Measurements from ENCODE around the gene STX2. TPM values are rescaled to one million over a fixed set of nuclear protein-coding genes. Genes with fewer than 3 reads are reported as not detected.
A peak's percentile ranks its signal among the peaks of the same experiment; 100 is the strongest.

Gene STX2
- total RNA-seq, 1 experiment from 2014 or later = 37.8 TPM

DNA sequence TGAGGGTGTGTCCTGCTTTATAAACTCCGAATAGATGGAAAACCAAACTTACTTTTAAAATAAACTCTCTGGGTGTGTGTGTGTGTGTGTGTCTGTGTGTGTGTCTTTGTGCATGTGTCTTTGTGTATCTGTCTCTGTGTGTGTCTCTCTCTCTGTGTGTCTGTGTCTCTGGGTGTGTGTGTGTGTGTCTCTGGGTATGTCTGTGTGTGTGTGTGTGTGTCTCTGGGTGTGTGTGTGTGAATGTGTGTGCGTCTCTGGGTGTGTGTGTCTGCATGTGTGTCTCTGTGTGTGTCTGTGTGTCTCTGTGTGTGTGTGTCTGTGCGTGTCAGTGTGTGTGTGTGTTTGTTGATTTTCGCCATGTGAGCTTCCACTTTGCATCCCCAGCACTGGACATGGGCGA lies 42.0 kb upstream of the STX2 start:
- H3K9me3 ChIP-seq (ENCODE audit: low read depth, low read length, poor library complexity, severe bottlenecking) = no peaks in the 10 kb centered on the region
- no peaks in the 10 kb centered on the region for H3K4me1 ChIP-seq (ENCODE audit: insufficient read depth, low read length, poor library complexity, severe bottlenecking)
- ChIA-PET POLR2A (ENCODE audit: low non-redundant PET) (no interaction called here), CTCF (no interaction called here)
- no TSS peak for BruUV-seq (replicated peaks)
- no peak overlapping the region for H3K4me3 ChIP-seq (ENCODE audit: low read depth, low read length, poor library complexity, severe bottlenecking)
- H3K27ac ChIP-seq (ENCODE audit: low read depth, low read length, poor library complexity, severe bottlenecking) = no peak overlapping the region
- H3K36me3 ChIP-seq (ENCODE audit: insufficient read depth, low read length, poor library complexity, severe bottlenecking) = peaks cover 18% of the 10 kb centered on the region
- TF ChIP-seq, protein P1, sequence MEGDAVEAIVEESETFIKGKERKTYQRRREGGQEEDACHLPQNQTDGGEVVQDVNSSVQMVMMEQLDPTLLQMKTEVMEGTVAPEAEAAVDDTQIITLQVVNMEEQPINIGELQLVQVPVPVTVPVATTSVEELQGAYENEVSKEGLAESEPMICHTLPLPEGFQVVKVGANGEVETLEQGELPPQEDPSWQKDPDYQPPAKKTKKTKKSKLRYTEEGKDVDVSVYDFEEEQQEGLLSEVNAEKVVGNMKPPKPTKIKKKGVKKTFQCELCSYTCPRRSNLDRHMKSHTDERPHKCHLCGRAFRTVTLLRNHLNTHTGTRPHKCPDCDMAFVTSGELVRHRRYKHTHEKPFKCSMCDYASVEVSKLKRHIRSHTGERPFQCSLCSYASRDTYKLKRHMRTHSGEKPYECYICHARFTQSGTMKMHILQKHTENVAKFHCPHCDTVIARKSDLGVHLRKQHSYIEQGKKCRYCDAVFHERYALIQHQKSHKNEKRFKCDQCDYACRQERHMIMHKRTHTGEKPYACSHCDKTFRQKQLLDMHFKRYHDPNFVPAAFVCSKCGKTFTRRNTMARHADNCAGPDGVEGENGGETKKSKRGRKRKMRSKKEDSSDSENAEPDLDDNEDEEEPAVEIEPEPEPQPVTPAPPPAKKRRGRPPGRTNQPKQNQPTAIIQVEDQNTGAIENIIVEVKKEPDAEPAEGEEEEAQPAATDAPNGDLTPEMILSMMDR (conservative IDR thresholded peaks at IDR 0.05; ENCODE audit: low read depth, low read length) = no peak
- TF ChIP-seq EZH2 (IDR thresholded peaks at IDR 0.05; ENCODE audit: borderline replicate concordance, low read depth, low read length, poor library complexity, severe bottlenecking) = no peak
- no peaks in the 10 kb centered on the region for H3K27me3 ChIP-seq (replicated peaks; ENCODE audit: insufficient read depth, low read depth, low read length, poor library complexity)
- intact Hi-C loops (cut with micrococcal nuclease; ENCODE audit: unreplicated experiment) = no loop called here
- DNase-seq (ENCODE audit: low spot score) = no peak

DNA sequence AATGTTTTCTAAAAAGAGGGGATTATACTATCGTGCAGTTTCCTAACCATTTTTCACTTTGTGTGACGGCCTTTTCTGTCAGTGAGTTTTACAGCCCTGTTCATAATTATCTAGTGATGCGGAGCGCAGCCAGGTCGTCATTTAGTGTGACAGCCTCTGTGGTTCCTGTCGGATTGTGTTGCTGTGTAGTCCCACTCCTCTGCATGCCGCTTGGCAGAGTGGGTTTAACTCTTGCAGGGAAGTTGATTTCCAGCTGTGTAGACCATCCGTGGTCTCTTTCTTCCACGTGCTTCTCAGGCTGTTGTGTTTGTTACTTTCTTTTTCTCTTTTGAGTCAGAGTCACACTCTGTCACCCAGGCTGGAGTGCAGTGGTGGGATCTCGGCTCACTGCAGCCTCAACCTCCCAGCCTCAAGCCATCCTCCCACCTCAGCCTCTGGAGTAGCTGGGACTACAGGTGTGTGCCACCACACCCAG lies 41.4 kb upstream of the STX2 start:
- no peaks in the 10 kb centered on the region for H3K4me1 ChIP-seq (ENCODE audit: insufficient read depth, low read length, poor library complexity, severe bottlenecking)
- TF ChIP-seq, protein P1 (conservative IDR thresholded peaks at IDR 0.05; ENCODE audit: low read depth, low read length) = no peak
- TF ChIP-seq EZH2 (IDR thresholded peaks at IDR 0.05; ENCODE audit: borderline replicate concordance, low read depth, low read length, poor library complexity, severe bottlenecking) = no peak
- H3K4me3 ChIP-seq (ENCODE audit: low read depth, low read length, poor library complexity, severe bottlenecking) = peak overlapping the region; percentile 26
- H3K27me3 ChIP-seq (replicated peaks; ENCODE audit: insufficient read depth, low read depth, low read length, poor library complexity) = no peaks in the 10 kb centered on the region
- H3K36me3 ChIP-seq (ENCODE audit: insufficient read depth, low read length, poor library complexity, severe bottlenecking) = peaks cover 24% of the 10 kb centered on the region
- H3K27ac ChIP-seq (ENCODE audit: low read depth, low read length, poor library complexity, severe bottlenecking) = no peak overlapping the region
- no peak for DNase-seq (ENCODE audit: low spot score)
- BruUV-seq (replicated peaks) = no TSS peak
- no peaks in the 10 kb centered on the region for H3K9me3 ChIP-seq (ENCODE audit: low read depth, low read length, poor library complexity, severe bottlenecking)
- ChIA-PET POLR2A (ENCODE audit: low non-redundant PET) (no interaction called here), CTCF (no interaction called here)
- intact Hi-C loops (cut with micrococcal nuclease; ENCODE audit: unreplicated experiment) = no loop called here

DNA sequence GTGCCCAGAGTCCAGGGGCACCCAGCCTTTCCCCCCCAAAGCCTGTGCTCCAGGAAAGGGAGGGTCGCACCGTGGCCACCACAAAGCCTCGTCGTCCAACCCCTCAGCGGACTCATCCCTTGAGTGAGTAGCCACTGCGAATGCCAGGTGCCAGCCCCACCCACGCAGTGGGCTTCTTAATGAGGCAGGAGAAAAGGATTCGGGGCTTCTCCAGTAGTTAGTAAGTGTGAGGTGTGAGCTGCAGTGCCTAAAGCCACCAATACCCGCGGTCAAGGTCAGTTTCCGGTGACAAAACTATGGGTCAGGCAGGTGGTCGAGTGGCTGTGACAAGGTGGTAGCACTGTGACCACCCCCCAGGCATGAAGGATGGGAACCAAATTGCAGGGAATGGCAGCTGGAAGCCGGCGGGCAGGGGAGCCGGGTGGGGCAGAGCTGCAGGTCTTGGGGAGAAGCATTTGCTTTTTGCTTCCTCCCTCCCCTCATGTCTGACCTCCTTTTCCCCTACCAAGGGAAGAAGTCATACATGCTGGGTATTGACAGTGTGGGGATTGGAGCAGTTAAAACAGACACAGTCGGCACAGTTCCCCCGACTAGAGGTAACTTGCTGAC lies 40.8 kb upstream of the STX2 start:
- no TSS peak for BruUV-seq (replicated peaks)
- TF ChIP-seq EZH2 (IDR thresholded peaks at IDR 0.05; ENCODE audit: borderline replicate concordance, low read depth, low read length, poor library complexity, severe bottlenecking) = no peak
- TF ChIP-seq, protein P1 (conservative IDR thresholded peaks at IDR 0.05; ENCODE audit: low read depth, low read length) = no peak
- peak overlapping the region; percentile 26 for H3K4me3 ChIP-seq (ENCODE audit: low read depth, low read length, poor library complexity, severe bottlenecking)
- H3K4me1 ChIP-seq (ENCODE audit: insufficient read depth, low read length, poor library complexity, severe bottlenecking) = peaks cover 1% of the 10 kb centered on the region
- no peaks in the 10 kb centered on the region for H3K27me3 ChIP-seq (replicated peaks; ENCODE audit: insufficient read depth, low read depth, low read length, poor library complexity)
- H3K9me3 ChIP-seq (ENCODE audit: low read depth, low read length, poor library complexity, severe bottlenecking) = no peaks in the 10 kb centered on the region
- POLR2A ChIA-PET (ENCODE audit: low non-redundant PET) = no interaction called here
- intact Hi-C loops (cut with micrococcal nuclease; ENCODE audit: unreplicated experiment) = no loop called here
- CTCF ChIA-PET = no interaction called here
- peaks cover 30% of the 10 kb centered on the region for H3K36me3 ChIP-seq (ENCODE audit: insufficient read depth, low read length, poor library complexity, severe bottlenecking)
- no peak for DNase-seq (ENCODE audit: low spot score)
- no peak overlapping the region for H3K27ac ChIP-seq (ENCODE audit: low read depth, low read length, poor library complexity, severe bottlenecking)

All from A673 (cell line).